ENCODE results near the gene SAYSD1. TPM values are rescaled to one million over a fixed set of nuclear protein-coding genes. Genes with fewer than 3 reads are reported as not detected.

The SAYSD1 gene
- total and polyA plus RNA-seq, 2 of the 8 experiments (the other 6 are each of a cell fraction or from before 2014, with no cell fraction given), result 6.7 to 7.9 TPM

DNA sequence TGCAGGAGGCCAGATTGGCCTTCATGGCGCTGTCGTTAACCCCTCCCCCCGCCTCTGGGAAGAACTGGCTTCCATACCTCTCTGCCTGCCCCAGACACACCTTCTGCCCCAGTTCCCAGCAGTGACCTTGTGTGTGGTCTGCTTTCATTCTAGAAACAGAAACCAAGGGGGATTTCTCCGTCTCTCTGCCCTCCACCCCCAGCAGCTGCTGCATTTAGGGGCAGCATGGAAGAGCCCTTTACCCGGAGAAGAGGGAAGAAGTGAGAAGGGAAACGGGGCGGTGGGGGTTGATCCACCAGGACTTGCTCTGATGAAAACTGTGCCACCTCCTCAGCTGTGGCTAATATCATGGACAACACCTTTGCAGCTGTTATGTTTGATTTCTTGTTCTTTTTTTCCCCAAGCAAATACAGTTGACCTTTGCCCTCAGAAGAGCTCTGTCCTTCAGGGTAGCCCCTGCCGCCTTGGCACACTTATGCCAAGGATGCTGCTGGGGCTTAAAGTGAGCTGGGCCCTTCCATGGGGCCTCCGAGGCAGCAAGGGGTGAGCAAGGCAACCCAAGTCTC, 60.3 kb downstream of the SAYSD1 start (continued):
- TF ChIP-seq CTBP2 (IDR thresholded peaks at IDR 0.05; ENCODE audit: borderline replicate concordance, insufficient read depth, insufficient read length, low read length), result no peak
- no peak for TF ChIP-seq KDM1A (IDR thresholded peaks at IDR 0.05; ENCODE audit: borderline replicate concordance, low read length)
- no peak for TF ChIP-seq RAD21 (IDR thresholded peaks at IDR 0.05 in 1 of 2, conservative IDR thresholded peaks at IDR 0.05 in 1 of 2; ENCODE audit: low read depth in 2 of 2, low read length in 2 of 2)
- TF ChIP-seq RBBP5 (IDR thresholded peaks at IDR 0.05; ENCODE audit: borderline replicate concordance, low read depth, low read length), result no peak

Other genes starting within 250 kb of the SAYSD1 start
- gene GLP1R, start 66.4 kb downstream of the SAYSD1 start, total RNA-seq (2021; fragmentation: NEBNext Ultra II Directional; extraction: Animal tissue kit (Norgen Biotek cat#: 25700)), result 2.6 and 3.0 TPM in 2 replicates
- 2.7 TPM in 2 replicates for gene GLP1R, start 66.4 kb downstream of the SAYSD1 start, polyA plus RNA-seq (2011; rRNA removed)
- gene KCNK5, start 114.3 kb upstream of the SAYSD1 start, total RNA-seq (2021; fragmentation: NEBNext Ultra II Directional; extraction: Animal tissue kit (Norgen Biotek cat#: 25700)), result 42.2 and 44.3 TPM in 2 replicates
- gene KCNK5, start 114.3 kb upstream of the SAYSD1 start, polyA plus RNA-seq (2011; rRNA removed), result 20.9 and 29.7 TPM in 2 replicates
- 2.9 and 3.0 TPM in 2 replicates for gene KCNK17, start 199.2 kb upstream of the SAYSD1 start, total RNA-seq (2021; fragmentation: NEBNext Ultra II Directional; extraction: Animal tissue kit (Norgen Biotek cat#: 25700))
- gene KCNK17, start 199.2 kb upstream of the SAYSD1 start, polyA plus RNA-seq (2011; rRNA removed), result 3.4 and 3.8 TPM in 2 replicates
- not detected in 2 replicates for gene KCNK16, start 207.5 kb upstream of the SAYSD1 start, total RNA-seq (2021; fragmentation: NEBNext Ultra II Directional; extraction: Animal tissue kit (Norgen Biotek cat#: 25700))
- gene KCNK16, start 207.5 kb upstream of the SAYSD1 start, polyA plus RNA-seq (2011; rRNA removed), result not detected in 2 replicates

Measured in H1 (cell line).